Osteocyte (in vitro differentiated cells): ENCODE measurements around the gene EXO1. TPM values are rescaled to one million over a fixed set of nuclear protein-coding genes. Genes with fewer than 3 reads are reported as not detected.

Source experiments
- DNase-seq: peaks from one replicate; pipeline ENCODE4 v3.0.0; 2021; ENCODE audit warnings: mixed read lengths; ENCODE audit not compliant: unreplicated experiment; ENCODE audit errors: extremely low spot score
- H3K27ac Mint-ChIP-seq: one replicate; pipeline ENCODE4 v1.8.0; 2021; ENCODE audit warnings: mild to moderate bottlenecking, mixed read lengths; ENCODE audit not compliant: unreplicated experiment
- H3K27me3 Mint-ChIP-seq: one replicate; pipeline ENCODE4 v1.8.0; 2021; ENCODE audit warnings: mixed read lengths; ENCODE audit not compliant: unreplicated experiment
- H3K36me3 Mint-ChIP-seq: one replicate; pipeline ENCODE4 v1.8.0; 2021; ENCODE audit warnings: mixed read lengths; ENCODE audit not compliant: unreplicated experiment
- H3K4me1 Mint-ChIP-seq: one replicate; pipeline ENCODE4 v1.8.0; 2021; ENCODE audit warnings: mixed read lengths; ENCODE audit not compliant: unreplicated experiment
- H3K4me3 Mint-ChIP-seq: one replicate; pipeline ENCODE4 v1.8.0; 2021; ENCODE audit warnings: mild to moderate bottlenecking, moderate library complexity, mixed read lengths; ENCODE audit not compliant: unreplicated experiment
- H3K9me3 Mint-ChIP-seq: one replicate; pipeline ENCODE4 v1.8.0; 2021; ENCODE audit warnings: mixed read lengths; ENCODE audit not compliant: unreplicated experiment
- total RNA-seq: library from RNA; stranded (reverse); gene quantifications from 2 replicates; pipeline ENCODE4 v1.2.1, GENCODE V29; 2021
- TF ChIP-seq, protein P1 (sequence below): fragments of 200-600 bp; sonication (generic); IDR thresholded peaks from 2 replicates; pipeline ENCODE4 v1.5.0; 2021; ENCODE audit warnings: antibody characterized with exemption, mild to moderate bottlenecking, moderate library complexity

EXO1 gene
- total RNA-seq, 1 donor from 2014 or later, result 3.4 TPM

DNA sequence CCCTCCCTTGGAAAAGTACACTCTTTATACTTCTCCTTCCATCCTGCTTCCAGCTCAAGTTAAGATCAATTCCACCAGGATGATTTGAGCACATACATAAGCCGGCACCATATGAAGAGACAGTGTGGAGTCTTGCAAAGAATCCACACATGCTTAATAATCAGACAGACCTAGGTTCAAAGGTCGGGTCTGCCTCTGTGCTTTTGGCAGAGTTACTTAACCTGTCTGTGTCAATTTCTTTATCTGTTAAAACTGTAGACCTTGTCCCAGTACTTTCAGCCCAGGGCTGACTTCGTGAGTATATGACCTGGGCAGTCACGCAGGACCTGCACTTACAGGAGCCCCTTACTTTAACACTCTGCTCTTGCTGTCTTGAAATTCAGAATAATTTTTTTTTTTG lies 79.3 kb downstream of the EXO1 start:
- H3K9me3 Mint-ChIP-seq, result no peaks in the 10 kb centered on the region
- TF ChIP-seq, protein P1, sequence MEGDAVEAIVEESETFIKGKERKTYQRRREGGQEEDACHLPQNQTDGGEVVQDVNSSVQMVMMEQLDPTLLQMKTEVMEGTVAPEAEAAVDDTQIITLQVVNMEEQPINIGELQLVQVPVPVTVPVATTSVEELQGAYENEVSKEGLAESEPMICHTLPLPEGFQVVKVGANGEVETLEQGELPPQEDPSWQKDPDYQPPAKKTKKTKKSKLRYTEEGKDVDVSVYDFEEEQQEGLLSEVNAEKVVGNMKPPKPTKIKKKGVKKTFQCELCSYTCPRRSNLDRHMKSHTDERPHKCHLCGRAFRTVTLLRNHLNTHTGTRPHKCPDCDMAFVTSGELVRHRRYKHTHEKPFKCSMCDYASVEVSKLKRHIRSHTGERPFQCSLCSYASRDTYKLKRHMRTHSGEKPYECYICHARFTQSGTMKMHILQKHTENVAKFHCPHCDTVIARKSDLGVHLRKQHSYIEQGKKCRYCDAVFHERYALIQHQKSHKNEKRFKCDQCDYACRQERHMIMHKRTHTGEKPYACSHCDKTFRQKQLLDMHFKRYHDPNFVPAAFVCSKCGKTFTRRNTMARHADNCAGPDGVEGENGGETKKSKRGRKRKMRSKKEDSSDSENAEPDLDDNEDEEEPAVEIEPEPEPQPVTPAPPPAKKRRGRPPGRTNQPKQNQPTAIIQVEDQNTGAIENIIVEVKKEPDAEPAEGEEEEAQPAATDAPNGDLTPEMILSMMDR, result no peak
- no peak overlapping the region for H3K27ac Mint-ChIP-seq
- H3K27me3 Mint-ChIP-seq, result no peaks in the 10 kb centered on the region
- H3K4me3 Mint-ChIP-seq, result no peak overlapping the region
- DNase-seq, result no peak
- H3K4me1 Mint-ChIP-seq, result no peaks in the 10 kb centered on the region
- H3K36me3 Mint-ChIP-seq, result no peaks in the 10 kb centered on the region

DNA sequence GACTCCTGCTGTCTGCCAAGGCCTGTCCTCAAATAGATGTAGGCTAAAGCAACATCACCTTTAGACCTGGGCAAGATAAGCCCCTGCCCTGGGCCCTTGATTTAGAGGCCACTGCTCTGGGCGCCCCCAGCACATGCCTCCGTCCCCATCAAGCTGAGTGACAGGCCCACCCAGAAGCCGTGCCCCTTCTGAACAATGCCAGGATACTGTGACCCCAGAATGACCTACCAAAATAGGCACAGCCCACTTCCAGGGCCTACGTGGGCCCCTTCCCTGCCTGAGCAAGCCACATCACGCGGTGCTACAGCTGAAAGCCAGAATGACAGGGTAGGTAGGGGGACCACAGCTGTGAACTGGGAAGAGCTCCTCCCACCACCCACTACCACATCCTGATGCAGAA lies 84.8 kb downstream of the EXO1 start:
- no peak for DNase-seq
- no peaks in the 10 kb centered on the region for H3K9me3 Mint-ChIP-seq
- H3K4me1 Mint-ChIP-seq, result no peaks in the 10 kb centered on the region
- H3K4me3 Mint-ChIP-seq, result no peak overlapping the region
- TF ChIP-seq, protein P1, result no peak
- no peaks in the 10 kb centered on the region for H3K36me3 Mint-ChIP-seq
- H3K27ac Mint-ChIP-seq, result no peak overlapping the region
- H3K27me3 Mint-ChIP-seq, result peaks cover 14% of the 10 kb centered on the region

DNA sequence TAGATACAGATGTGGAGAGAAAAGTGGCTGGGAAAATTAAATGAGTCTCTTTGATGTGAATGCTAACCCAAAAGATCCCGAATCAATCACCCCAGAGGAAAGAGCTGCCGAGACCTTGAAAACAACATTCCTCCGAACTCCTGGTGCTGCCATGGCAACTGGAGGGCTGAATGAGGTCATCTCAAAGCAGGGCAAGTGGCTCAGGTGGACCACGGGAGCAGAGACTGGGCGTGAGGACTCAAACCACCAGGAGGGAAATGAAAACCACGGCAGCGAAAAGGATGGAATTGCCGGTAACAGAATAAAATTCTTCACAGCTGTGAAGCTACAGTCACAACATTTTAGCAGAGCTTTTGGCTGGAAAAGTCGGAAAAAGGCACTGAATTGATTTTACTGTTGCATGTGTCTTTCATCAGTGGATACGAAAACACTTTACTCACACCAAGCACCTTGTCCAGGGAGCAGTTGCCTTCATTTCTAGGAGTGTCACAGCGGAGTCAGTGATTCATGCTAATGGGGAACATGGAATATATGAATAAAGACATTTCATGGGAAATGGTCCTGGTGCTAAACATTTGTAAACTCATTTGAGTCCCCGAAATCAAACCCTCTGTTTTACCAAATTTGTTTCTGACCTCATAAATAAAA lies 86.3 kb downstream of the EXO1 start:
- DNase-seq, result no peak
- Mint-ChIP-seq H3K36me3 (no peaks in the 10 kb centered on the region), H3K27me3 (peaks cover 14% of the 10 kb centered on the region), H3K9me3 (peaks cover 6% of the 10 kb centered on the region), H3K4me1 (no peaks in the 10 kb centered on the region), H3K4me3 (no peak overlapping the region), H3K27ac (no peak overlapping the region)
- TF ChIP-seq, protein P1, result no peak

DNA sequence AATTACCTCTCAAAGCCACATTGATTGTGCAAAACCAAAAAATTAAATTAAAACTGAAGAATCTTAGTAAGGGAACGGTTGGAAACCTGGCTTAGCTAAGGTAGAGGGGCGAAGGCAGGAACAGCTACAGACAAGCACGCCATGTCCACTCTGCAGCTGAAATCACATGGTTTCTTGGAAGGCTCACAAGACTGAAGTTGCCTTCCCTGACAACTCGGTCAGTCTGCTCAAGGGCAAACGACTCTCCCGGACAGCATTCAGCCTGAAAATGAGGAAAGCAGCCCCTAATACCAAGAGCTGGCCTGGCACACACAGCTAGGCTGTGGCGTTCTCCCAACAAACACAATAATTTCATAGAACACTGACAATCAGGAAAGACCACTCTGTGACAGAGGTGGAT lies 86.9 kb downstream of the EXO1 start:
- TF ChIP-seq, protein P1, result no peak
- Mint-ChIP-seq H3K27me3 (peaks cover 14% of the 10 kb centered on the region), H3K27ac (no peak overlapping the region), H3K4me1 (no peaks in the 10 kb centered on the region), H3K36me3 (no peaks in the 10 kb centered on the region), H3K4me3 (no peak overlapping the region), H3K9me3 (peaks cover 6% of the 10 kb centered on the region)
- DNase-seq, result no peak

Other genes with a start within 250 kb of the EXO1 start
- gene CHML, start 207.8 kb upstream of the EXO1 start, total RNA-seq, result 12.7 and 14.2 TPM in 2 replicates
- gene OPN3, start 207.8 kb upstream of the EXO1 start, total RNA-seq, result 15.3 and 15.8 TPM in 2 replicates
- not detected in 2 replicates for gene WDR64, start 195.9 kb upstream of the EXO1 start, total RNA-seq
- not detected in 2 replicates for gene BECN2, start 109.6 kb downstream of the EXO1 start, total RNA-seq
- gene MAP1LC3C, start 150.9 kb downstream of the EXO1 start, total RNA-seq, result 0.81 TPM in 1 of 2 replicates, not detected in the other